ENCODE results near the gene ATXN7L1. TPM values are rescaled to one million over a fixed set of nuclear protein-coding genes. Genes with fewer than 3 reads are reported as not detected.

Gene ATXN7L1
- total and polyA plus RNA-seq, 2 of the 4 experiments (the other 2 are of a cell fraction): 3.5 to 4.3 TPM

DNA sequence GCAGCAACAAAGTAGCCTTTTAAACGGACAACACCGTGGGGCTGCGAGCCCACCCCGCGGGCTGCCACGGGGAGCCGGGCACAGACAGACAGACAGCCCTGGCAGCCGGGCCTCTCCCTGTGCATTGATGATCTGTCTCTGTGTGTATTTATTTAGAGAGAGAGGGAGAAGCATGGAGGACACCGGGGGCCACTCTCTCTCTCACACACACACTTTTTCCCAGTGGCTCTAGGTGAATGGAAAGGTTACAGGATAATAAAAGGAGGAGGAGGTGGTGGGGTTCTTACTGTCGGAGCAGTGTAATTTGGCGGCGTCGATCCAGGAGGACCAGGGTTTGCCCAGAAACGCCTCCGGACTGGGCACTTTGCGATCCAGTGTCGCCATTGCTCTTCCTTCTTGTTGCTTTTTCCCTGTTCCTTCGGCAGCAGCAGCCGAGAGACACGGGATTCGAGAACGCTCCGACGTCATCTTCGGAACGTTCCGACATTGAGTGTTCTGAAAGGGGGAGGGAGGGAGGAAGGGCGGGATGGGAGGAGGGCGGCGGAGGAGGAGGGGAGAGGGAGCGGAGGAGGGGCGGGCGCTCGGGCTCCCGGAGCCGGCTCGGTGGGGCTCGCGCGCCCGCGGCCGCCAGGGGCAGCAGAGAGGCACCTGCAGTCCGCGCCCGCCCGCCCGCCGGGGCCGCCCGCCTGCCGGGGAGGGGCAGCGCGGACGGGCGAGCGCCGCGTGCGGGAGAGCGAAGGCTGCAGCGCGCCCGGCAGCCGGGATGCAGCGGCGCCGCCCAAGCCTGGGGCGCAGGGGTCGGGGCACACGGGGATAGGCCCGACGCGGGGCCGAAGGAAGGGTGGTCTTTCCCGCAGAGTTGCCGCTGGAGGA is at the start of gene ATXN7L1 (continued):
- TF ChIP-seq, protein P1, sequence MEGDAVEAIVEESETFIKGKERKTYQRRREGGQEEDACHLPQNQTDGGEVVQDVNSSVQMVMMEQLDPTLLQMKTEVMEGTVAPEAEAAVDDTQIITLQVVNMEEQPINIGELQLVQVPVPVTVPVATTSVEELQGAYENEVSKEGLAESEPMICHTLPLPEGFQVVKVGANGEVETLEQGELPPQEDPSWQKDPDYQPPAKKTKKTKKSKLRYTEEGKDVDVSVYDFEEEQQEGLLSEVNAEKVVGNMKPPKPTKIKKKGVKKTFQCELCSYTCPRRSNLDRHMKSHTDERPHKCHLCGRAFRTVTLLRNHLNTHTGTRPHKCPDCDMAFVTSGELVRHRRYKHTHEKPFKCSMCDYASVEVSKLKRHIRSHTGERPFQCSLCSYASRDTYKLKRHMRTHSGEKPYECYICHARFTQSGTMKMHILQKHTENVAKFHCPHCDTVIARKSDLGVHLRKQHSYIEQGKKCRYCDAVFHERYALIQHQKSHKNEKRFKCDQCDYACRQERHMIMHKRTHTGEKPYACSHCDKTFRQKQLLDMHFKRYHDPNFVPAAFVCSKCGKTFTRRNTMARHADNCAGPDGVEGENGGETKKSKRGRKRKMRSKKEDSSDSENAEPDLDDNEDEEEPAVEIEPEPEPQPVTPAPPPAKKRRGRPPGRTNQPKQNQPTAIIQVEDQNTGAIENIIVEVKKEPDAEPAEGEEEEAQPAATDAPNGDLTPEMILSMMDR (conservative IDR thresholded peaks at IDR 0.05; ENCODE audit: low read depth, low read length): peak; percentile 72
- TF ChIP-seq, protein P2, sequence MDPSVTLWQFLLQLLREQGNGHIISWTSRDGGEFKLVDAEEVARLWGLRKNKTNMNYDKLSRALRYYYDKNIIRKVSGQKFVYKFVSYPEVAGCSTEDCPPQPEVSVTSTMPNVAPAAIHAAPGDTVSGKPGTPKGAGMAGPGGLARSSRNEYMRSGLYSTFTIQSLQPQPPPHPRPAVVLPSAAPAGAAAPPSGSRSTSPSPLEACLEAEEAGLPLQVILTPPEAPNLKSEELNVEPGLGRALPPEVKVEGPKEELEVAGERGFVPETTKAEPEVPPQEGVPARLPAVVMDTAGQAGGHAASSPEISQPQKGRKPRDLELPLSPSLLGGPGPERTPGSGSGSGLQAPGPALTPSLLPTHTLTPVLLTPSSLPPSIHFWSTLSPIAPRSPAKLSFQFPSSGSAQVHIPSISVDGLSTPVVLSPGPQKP (IDR thresholded peaks at IDR 0.05; ENCODE audit: borderline replicate concordance, low read depth, low read length): no peak
- peak; percentile 49 for TF ChIP-seq RAD21 (IDR thresholded peaks at IDR 0.05; ENCODE audit: low read length)
- TF ChIP-seq FOS (IDR thresholded peaks at IDR 0.05; ENCODE audit: low read depth, low read length): no peak
- TF ChIP-seq RCOR1 (IDR thresholded peaks at IDR 0.05; ENCODE audit: insufficient replicate concordance, low read length): no peak

Data from IMR-90 (cell line).